GM18520 (cell line): ENCODE data around the gene THAP8.
A peak's percentile ranks its signal among the peaks of the same experiment; 100 is the strongest.
"Not testable (repeated sequence)": the region's sequence is repeated elsewhere in the genome, so short reads cannot be mapped to it uniquely, and the experiment has no call there.

Experiments
- ATAC-seq: cut with Tn5 transposase; IDR thresholded peaks from one replicate; pipeline ENCODE4 v1.9.1; 2021; ENCODE audit not compliant: unreplicated experiment

THAP8 gene

DNA sequence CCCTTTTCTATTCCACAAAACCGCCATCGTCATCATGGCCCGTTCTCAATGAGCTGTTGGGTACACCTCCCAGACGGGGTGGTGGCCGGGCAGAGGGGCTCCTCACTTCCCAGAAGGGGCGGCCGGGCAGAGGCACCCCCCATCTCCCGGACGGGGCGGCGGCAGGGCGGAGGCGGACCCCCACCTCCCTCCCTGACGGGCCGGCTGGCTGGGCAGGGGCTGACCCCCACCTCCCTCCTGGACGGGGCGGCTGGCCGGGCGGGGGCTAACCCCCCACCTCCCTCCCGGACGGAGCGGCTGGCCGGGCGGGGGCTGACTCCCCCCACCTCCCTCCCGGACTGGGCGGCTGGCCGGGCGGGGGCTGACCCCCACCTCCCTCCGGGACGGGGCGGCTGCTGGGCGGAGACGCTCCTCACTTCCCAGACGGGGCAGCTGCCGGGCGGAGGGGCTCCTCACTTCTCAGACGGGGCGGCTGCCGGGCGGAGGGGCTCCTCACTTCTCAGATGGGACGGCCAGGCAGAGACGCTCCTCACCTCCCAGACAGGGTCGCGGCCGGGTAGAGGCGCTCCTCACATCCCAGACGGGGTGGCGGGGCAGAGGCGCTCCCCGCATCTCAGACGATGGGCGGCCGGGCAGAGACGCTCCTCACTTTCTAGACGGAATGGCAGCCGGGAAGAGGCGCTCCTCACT, 14.9 kb upstream of the THAP8 start:
- not testable (repeated sequence) for ATAC-seq

DNA sequence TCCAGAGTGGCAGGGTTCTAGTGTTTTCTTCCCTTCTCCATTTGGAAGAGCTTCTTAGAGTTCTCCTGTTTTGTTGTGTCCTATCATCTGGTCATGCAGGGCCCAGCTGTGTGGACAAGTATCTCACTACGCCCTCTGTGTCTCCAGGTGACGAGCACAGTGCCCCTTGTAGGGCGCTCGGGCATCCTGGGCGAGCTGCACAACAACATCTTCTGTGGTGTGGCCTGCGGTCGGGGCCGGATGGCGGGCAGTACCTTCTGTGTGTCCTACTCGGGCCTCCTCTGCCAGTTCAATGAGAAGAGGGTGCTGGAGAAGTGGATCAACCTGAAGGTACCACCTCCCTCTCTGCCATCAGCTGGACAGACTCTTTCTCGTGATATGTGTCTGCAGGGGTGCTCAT, 13.6 kb upstream of the THAP8 start:
- ATAC-seq, result no peak

DNA sequence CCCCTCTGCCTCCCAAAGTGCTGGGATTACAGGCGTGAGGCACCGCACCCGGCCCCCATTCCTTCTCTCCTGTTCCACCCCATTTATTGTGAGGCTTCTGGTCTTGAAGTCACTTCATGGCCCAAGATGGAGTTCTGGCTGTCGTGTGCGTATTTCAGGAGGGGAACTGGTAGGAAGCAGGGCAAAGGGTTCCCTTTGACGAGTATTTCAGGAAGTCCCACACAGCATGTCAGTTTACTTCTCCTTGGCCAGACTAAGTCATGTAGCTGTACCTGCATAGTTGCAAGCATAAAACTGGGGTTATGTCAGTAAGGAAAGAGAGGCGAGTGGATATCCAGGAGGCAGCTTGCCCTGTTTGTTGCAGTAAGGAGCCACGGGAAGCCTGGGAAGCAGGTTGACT, 10.7 kb upstream of the THAP8 start:
- ATAC-seq, result no peak

DNA sequence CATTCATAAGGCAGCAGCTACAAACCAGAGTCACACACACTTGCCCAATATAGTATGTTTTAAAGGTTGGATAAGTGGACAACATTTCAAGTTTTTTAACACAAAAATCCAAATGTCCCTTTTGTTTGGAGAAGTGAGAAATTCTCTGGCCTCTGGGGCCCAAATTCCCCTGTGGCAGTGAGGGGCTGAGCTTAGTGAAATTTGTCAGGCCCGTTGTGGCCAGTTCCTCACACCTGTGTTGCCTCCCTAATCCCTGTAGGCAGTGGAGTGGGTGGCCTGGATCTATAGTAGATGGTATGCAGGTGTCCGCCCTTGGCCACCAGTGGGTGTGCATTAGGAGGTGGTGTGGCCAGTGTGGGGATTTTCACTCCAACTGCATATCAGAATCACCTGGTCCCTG, 7.3 kb upstream of the THAP8 start:
- ATAC-seq, result no peak

DNA sequence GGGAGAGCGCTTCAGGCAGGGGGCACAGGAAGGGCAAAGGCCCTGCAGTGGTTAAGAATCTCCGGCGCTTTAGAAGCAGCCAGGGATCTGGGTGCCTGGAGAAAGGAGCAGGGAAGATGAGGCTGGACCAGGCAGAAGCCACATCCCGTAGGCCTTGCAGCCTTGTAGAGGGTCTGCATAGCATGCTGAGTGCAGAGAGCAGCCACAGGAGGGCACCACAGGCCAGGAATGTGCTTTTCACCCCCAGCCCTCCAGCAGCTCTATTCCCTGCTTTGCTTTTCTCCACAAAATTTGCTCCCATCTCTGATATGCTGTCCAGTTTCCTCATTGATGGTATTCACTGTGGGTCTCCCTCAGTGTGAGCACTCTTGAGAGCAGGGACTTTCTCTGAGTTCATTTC, 6.3 kb upstream of the THAP8 start:
- ATAC-seq, result no peak

DNA sequence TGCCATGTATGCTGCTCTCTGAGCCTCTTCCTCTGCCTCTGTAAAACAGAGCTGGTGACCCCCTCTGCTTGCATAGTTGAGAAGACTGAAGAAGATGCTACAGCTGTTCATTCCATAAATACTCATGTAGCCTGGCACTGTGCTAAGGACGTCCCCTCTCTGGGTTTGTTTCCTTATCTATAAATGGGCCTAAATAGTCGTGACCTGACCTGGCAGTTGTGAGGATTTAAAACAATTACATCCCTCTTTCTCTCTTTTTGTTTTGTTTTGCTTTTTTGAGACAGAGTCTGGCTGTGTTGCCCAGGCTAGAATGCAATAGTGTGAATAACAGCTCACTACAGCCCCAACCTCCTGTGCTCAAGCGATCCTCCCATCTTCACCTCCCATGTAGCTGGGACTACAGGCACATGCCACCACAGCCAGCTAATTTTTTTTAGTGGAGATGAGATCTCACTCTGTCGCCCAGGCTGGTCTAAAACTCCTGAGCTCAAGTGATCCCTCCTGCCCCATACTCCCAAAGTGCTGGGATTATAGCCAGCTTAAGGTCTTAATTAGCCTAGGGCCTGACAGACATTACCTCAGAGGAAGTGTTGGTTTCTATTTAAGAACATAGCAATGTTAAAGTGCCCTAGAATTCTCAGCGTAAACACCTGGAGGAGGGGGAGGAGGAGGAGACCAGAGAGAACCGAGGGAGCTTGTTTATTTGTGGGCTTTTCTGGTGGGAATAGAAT, 5.3 kb upstream of the THAP8 start:
- no peak for ATAC-seq

DNA sequence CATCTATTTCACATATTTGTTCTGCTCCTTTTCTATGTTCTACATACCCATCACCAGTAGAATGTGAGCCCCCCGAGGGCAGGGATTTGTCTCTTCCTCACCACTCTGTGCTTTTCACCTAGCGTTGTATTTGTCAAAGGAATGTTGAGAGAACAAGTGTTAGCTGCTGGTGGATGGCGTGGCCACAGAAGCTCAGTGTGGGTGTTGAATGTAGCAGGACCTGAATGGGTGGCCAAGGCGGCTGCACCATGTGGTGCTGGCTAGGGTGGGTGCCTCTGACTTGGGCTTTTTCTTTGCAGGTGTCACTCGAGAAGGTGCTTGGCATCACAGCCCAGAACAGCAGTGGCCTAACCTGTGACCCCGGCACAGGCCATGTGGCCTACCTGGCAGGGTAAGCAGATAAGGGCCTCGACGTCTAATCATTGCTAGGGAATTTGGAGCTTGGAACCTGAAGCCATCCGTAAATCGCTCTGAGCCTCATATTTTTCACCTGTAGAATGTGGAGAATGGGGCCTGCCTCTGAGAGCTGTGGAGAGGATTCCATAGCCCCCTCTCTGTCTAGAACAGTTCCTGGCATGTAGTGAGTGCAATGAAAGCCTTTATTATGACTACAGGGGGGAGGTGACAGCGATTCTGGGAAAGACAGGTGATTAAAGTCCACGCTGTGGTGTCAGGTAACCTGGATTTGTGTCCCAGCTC, 4.5 kb upstream of the THAP8 start:
- ATAC-seq, result no peak

DNA sequence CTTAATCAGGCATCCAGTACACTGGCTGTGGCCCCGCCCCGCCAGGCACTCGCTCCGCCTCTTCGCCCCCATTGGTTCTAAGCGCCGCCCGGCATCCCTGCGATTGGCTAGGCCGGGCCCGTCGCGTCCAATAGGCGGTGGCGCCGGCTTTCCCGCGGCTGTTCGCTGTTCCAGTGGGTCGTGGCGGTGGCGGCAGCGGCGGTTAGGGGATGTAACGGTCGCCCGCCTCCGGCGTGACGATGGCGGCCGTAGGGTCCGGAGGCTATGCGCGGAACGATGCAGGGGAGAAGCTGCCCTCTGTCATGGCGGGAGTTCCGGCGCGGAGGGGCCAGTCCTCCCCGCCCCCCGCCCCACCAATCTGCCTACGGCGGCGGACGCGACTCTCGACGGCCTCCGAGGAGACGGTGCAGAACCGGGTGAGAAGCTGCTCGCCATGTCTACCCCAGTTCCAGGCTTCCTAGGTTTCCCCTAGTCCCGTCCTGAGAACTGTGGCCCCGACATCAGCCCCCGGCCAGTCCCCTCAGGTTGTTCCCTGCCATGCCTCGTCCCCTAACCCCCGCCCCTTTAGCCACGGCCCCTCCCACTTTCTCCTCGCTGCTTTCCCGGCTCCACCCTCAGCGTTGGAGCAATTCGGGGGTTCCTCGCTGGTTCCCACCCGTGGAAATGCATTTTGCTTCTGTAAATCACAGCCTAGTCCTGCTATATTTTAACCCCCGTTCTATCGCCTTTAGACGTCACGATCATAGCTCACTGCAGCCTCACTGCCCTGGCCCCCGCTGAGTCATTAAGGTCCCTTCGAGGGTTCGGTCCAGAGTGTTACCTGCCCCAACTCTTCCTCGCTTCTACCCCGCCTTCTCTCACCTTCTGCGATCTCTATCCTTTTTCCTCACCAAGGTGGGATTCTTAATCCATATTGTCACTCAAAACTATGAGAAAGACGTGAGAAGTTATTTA, 925 bp upstream of the THAP8 start, which contains the start of gene WDR62:
TSS of gene WDR62 (plus strand) at position 165 of the 954 bp plus-strand sequence. CDS start at position 240, 75 bp downstream.
- peak; percentile 50 for ATAC-seq

DNA sequence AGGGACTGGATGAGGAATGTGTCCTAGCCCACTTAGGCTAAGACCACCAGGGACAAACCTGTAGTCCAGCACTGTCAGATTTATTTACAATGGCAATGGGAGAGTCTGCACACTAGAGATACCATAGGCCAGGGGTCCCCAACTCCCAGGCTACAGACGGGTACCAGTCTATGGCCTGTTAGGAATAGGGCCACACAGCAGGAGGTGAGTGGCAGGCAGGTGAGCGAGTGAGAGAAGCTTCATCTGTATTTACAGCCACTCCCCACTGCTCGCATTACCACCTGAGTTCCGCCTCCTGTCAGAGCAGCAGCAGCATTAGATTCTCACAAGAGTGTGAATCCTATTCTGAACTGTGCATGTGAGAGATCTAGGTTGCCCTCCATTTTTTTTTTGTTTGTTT, 2.4 kb downstream of the THAP8 start:
- ATAC-seq, result no peak

DNA sequence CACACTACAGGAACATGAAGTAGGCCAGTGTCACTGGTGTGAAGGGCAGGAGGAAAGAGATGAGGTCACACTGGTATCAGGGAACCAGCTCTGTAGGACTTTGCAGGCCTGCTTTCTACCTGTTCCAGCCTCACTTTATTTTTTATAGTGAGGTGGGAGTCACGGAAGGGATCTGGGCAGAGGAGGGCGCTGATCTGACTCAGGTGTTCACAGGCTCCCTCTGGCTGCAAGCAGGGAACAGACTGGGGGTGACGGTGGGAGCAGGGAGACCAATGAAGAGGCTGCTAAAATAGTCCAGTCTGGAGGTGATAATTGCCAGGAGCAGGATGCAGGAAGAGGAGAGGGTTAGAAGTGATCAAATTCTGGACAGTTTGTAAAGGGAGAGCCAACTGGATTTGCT, 2.8 kb downstream of the THAP8 start:
- ATAC-seq, result no peak

DNA sequence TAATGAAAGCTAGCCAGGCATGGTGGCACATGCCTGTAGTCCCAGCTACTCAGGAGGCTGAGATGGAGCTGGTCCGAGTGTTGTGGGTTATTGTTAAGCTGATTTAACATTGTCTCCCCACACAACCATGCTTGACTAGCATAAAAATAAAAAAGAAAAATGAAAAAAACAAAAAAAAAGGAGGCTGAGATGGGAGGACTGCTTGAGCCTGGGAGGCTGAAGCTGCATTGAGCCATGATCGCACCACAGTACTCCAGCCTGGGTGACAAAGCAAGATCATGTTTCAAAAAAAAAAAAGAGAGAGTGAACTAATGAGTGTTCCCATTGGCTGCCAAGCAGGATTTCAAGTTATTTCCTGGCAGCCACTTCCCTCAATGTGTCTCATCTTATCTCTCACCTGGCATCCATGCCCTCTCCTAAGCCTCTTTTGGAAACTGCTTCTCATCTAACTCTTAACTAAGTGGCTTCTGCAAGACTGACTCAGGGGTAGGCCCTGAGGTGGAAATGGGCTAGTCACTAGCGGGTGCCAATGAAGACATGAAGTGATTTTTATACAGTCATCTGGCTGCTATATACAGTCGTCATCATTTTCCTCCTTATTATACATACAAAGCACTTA, 4.9 kb downstream of the THAP8 start:
- no peak for ATAC-seq

DNA sequence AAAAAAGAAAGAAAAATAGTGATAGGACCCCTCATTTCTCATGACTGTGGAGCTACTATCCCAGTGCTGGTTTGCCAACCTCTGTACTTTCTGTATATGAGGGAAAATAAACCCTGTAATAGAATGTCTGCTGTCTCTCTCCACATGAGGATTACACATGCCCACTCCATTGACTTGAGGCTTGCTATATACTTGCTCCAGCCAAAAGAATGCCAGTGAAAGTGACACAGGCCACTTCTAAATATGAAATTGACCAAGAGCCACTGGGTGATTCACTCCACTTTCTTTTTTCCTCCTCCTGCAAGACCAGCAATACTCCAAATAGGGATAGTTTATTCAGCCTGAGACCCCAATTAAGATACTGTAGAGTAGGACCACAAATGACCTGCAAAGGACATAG, 6.2 kb downstream of the THAP8 start:
- ATAC-seq, result no peak

DNA sequence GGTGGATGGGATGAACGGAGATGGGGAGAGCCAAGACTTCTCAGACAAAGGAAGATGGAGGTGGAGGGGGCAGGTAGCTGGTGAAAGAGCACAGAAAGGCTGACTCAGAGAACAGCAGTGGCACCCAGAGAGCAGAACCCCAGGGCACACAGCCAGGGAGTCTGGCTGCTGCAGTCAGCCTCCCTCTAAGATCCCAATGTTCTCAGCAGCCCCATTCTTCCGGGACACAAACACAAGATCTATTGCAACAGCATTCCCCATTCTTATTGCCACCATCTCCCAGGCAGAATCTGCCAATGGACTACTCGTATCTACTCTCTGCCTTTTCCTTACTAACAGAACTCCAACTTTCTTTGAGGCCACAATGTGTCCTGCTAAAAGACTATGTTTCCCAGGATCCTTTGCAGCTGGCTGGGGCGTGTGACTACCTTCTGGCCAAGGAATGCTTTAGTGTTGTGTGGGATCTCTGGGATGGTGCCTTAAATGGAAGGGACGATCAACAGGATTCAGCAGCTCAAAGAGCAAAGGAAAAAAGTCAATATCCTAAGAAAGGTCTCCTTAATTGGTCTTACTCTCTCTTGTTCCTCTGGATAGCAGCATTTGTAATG, 7.5 kb downstream of the THAP8 start:
- ATAC-seq, result no peak

DNA sequence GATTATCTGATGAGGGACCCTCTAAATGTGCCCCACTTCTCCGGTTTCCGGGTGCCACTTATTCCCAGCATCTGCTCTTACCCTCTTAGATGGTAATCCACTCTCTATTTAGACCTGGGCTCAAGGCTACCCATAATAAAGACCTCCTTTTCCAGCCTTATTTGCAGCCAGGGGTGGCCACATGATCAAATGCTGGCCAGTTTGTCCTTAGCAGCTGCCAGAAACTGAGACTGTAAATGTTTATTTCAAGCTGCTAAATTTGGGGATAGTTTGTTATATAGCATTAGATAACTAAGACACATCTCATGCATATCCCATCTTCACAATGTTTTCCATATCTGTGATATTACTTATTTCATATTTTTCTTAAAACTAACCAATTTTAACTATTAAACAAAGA, 10.1 kb downstream of the THAP8 start:
- no peak for ATAC-seq

DNA sequence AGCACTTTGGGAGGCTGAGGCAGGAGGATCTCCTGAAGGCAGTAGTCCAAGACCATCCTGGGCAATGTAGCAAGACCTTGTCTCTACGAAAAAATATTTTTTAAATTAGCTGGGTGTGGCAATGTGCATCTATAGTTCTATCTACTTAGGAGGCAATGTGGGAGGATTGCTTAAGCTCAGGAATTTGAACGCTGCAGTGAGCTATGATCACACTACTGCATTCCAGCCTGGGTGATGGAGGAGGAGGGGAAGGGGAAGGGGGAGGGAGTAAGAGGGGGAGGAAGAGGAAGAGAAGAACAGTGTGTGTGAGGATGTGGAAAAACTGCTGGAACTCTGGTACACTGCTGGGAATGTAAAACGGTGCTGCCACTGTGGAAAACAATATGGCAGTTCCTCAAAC, 12.3 kb downstream of the THAP8 start:
- ATAC-seq, result no peak

DNA sequence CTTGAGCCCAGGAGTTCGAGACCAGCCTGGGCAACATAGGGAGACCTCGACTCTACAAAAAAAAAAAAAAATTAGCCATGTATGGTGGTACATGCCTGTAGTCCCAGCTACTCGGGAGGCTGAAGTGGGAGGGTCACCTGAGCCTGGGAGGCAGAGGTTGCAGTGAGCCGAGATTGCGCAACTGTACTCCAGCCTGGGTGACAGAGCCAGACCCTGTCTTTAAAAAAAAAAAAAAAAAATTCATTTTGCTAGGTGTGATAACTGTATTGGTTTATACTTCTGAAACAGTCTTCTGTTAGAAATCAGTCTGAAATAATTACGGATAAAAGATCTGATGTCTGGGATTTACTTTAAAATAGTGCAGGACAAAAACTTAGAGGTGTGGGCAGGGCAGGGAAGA, 13.0 kb downstream of the THAP8 start:
- not testable (repeated sequence) for ATAC-seq

DNA sequence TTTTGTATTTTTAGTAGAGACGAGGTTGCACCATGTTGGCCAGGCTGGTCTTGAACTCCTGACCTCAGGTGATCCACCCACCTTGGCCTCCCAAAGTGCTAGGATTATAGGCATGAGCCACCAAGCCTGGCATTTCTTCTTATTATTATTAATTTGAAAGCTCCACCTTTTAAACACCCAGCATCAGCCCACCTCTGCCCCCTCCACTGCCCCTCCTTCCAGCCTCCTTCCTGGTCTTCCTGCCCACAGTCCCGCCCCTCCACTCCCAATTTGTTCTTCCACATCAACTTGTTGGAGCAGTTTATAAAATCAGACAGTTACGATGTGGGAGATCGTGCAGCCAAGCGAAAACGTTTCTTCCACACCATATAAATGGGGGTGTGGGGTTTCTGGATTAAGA, 13.6 kb downstream of the THAP8 start:
- ATAC-seq, result no peak

DNA sequence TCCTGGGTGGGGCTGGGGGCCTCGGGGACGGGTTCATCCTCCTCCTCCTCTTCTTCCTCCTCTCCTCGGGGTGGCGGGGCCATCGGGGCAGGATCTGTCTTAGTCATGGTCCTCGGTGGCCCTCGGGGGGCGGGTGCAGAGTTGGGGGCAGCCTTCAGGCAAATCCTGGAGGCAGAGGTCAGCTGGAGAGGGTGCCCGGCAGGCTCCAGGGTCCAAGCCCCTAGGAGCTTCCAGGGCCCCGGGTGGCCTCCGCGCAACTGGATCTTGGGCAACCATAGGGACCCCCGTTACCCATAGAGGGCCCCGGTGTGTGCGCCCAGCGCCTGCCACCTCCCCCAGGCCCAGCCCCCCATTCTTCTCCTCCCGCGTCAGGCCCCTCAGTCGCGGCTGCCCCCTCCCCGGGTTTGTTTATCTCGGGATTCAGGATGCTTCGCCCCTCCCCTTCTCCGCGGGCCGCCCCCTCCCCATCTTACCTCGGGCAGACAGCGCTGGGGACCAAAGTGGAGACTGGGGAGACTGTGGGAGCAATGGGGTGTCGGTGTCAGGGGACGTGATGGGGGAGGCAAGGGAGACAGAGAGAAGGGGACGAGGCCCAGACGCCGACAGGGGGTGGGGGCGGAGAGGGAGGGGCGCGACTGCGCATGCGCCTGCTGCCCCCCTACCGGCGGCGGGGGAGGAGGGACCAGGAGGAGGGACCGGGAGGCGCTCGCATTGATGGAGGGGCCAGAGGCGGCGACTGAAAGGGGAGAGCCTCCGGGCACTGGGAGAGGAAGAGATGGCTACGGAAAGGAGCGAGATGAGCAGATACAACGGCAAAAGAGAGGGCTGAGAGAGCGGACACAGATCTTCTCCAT, 21.6 kb downstream of the THAP8 start, which contains the start of gene CLIP3:
TSS of gene CLIP3 (minus strand) at position 623 of the 854 bp plus-strand sequence. CDS start at position 107, 516 bp downstream.
- ATAC-seq, result no peak

DNA sequence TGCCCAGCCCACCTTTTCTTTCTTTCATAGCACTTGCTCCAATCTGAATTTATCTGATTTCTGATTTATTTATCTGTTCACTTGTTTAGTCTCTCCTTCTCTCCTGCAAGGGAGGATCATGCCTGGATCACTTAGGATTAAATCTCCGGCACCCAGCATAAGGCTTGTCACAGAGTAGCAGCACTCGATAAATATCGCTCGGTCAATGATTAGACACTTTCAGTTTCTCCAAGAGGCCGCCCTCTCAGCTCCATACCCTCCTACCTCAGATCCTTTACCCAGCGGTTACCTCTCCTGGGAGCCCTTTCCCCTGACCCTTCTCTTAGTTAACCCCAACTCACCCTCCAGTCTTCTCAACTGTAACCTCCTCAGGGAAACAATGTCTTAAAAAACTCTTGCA, 22.8 kb downstream of the THAP8 start:
- ATAC-seq, result no peak
